GM23338 (cell line): ENCODE results near the gene PCGF2.

Source experiments
- CREB1 ChIP-seq: fragments of 250-450 bp; sonication (Bioruptor Pico); IDR thresholded peaks from 2 replicates; pipeline ENCODE4 v1.5.0; 2020; ENCODE audit warnings: low read depth, mild to moderate bottlenecking, moderate library complexity
- CTCF ChIP-seq, 2 experiments: fragments of 200-600 bp in 1 of 2; sonication (generic) in 1 of 2; conservative IDR thresholded peaks; 2 replicates each; pipeline versions ENCODE4 v1.5.1 to v1.6.1; 2016 to 2017; ENCODE audit warnings: antibody characterized with exemption in 2 of 2, low read depth in 2 of 2, mild to moderate bottlenecking in 2 of 2, moderate library complexity in 1 of 2
- EZH2 ChIP-seq: fragments of 200-600 bp; sonication (generic); IDR thresholded peaks from one replicate; pipeline ENCODE4 v1.8.0; 2017; ENCODE audit warnings: antibody characterized with exemption, mild to moderate bottlenecking, low read depth; ENCODE audit not compliant: unreplicated experiment
- EZH2phosphoT487 ChIP-seq: fragments of 200-600 bp; sonication (generic); IDR thresholded peaks from one replicate; pipeline ENCODE4 v1.8.1; 2018; ENCODE audit warnings: antibody characterized with exemption; ENCODE audit not compliant: unreplicated experiment
- JUNB ChIP-seq: IDR thresholded peaks from one replicate; pipeline ENCODE4 v1.6.1; 2016; ENCODE audit warnings: antibody characterized with exemption; ENCODE audit not compliant: unreplicated experiment
- NANOG ChIP-seq: IDR thresholded peaks from 2 replicates; pipeline ENCODE4 v1.6.1; 2016; ENCODE audit warnings: antibody characterized with exemption, borderline replicate concordance
- POLR2AphosphoS5 ChIP-seq: IDR thresholded peaks from 2 replicates; pipeline ENCODE4 v1.6.1; 2016; ENCODE audit warnings: antibody characterized with exemption, low read depth
- REST ChIP-seq: IDR thresholded peaks from one replicate; pipeline ENCODE4 v1.6.1; 2018; ENCODE audit warnings: antibody characterized with exemption; ENCODE audit not compliant: unreplicated experiment
- STAT1 ChIP-seq: IDR thresholded peaks from one replicate; pipeline ENCODE4 v1.6.1; 2016; ENCODE audit warnings: antibody characterized with exemption; ENCODE audit not compliant: unreplicated experiment
- ZNF114 ChIP-seq: fragments of 250-450 bp; sonication (Bioruptor Pico); IDR thresholded peaks from 2 replicates; pipeline ENCODE4 v1.5.0; 2020; ENCODE audit warnings: mild to moderate bottlenecking, moderate library complexity

GRCh38 chr17:38706505-38707216 lies 41.5 kb downstream of the PCGF2 start:
- TF ChIP-seq POLR2AphosphoS5 (no peak), CTCF (conservative IDR thresholded peaks at IDR 0.05; ENCODE audit: low read depth in 2 of 2) (no peak), JUNB (no peak), EZH2 (no peak), EZH2phosphoT487 (no peak), ZNF114 (no peak), REST (no peak), STAT1 (no peak), NANOG (no peak), CREB1 (CRISPR knock-in tag) (no peak)
